Fibroblast of peridontal ligament (primary cell): ENCODE data around the gene DGKI.

Experiments used
- DNase-seq: peaks from one replicate; pipeline ENCODE4 v3.0.0-alpha.2; 2010; ENCODE audit errors: extremely low read depth

DGKI gene

GRCh38 chr7:137539111-137539715, 307.6 kb downstream of the DGKI start:
- DNase-seq, result peak; percentile 90

- DNase-seq, result peak; percentile 81
These were observed 308.4 kb downstream of the DGKI start for GRCh38 chr7:137538361-137538762.

GRCh38 chr7:137535579-137535978, 311.2 kb downstream of the DGKI start:
- DNase-seq, result no peak

- DNase-seq, result no peak
These were observed 315.1 kb downstream of the DGKI start for GRCh38 chr7:137531671-137532070.

GRCh38 chr7:137527634-137528033, 319.1 kb downstream of the DGKI start:
- no peak for DNase-seq

GRCh38 chr7:137523171-137523570, 323.6 kb downstream of the DGKI start:
- no peak for DNase-seq

- no peak for DNase-seq
These were observed 325.3 kb downstream of the DGKI start for GRCh38 chr7:137521451-137521850.

- no peak for DNase-seq
These were observed 326.8 kb downstream of the DGKI start for GRCh38 chr7:137519947-137520346.

GRCh38 chr7:137519181-137519691, 327.5 kb downstream of the DGKI start:
- no peak for DNase-seq

GRCh38 chr7:137513091-137513490, 333.7 kb downstream of the DGKI start:
- no peak for DNase-seq

GRCh38 chr7:137507096-137507495, 339.7 kb downstream of the DGKI start:
- no peak for DNase-seq

GRCh38 chr7:137506031-137506430, 340.7 kb downstream of the DGKI start:
- DNase-seq, result no peak

GRCh38 chr7:137501562-137501961, 345.2 kb downstream of the DGKI start:
- DNase-seq, result peak; percentile 86

- DNase-seq, result no peak
These were observed 353.9 kb downstream of the DGKI start for GRCh38 chr7:137492889-137493288.

GRCh38 chr7:137489880-137490279, 356.9 kb downstream of the DGKI start:
- DNase-seq, result no peak

GRCh38 chr7:137488038-137488437, 358.7 kb downstream of the DGKI start:
- DNase-seq, result peak; percentile 22

GRCh38 chr7:137485818-137486217, 361.0 kb downstream of the DGKI start:
- DNase-seq, result no peak

GRCh38 chr7:137484326-137484725, 362.4 kb downstream of the DGKI start:
- DNase-seq, result no peak

GRCh38 chr7:137482466-137482865, 364.3 kb downstream of the DGKI start:
- DNase-seq, result no peak

GRCh38 chr7:137480824-137481365, 365.9 kb downstream of the DGKI start:
- no peak for DNase-seq

- no peak for DNase-seq
These were observed 366.4 kb downstream of the DGKI start for GRCh38 chr7:137480401-137480800.

GRCh38 chr7:137476937-137477336, 369.8 kb downstream of the DGKI start:
- peak; percentile 10 for DNase-seq

GRCh38 chr7:137475966-137476365, 370.8 kb downstream of the DGKI start:
- DNase-seq, result no peak

GRCh38 chr7:137474540-137475026, 372.2 kb downstream of the DGKI start:
- no peak for DNase-seq
